Mesothelial cell of epicardium (in vitro differentiated cells): ENCODE measurements around the gene KRT39. TPM values are rescaled to one million over a fixed set of nuclear protein-coding genes. Genes with fewer than 3 reads are reported as not detected.

Source experiments
- DNase-seq, 2 experiments: peaks; one replicate each; pipeline ENCODE4 v3.0.0; 2021; ENCODE audit warnings: low spot score in 2 of 2; ENCODE audit not compliant: unreplicated experiment in 2 of 2
- H3K27ac Mint-ChIP-seq: 2 replicates; pipeline ENCODE4 v1.8.0; 2021; ENCODE audit warnings: mixed read lengths
- H3K27me3 Mint-ChIP-seq: 2 replicates; pipeline ENCODE4 v1.8.0; 2021; ENCODE audit warnings: low read depth, mixed read lengths
- H3K36me3 Mint-ChIP-seq: 2 replicates; pipeline ENCODE4 v1.8.0; 2021; ENCODE audit warnings: mixed read lengths
- H3K4me1 Mint-ChIP-seq: 2 replicates; pipeline ENCODE4 v1.8.0; 2021; ENCODE audit warnings: mixed read lengths
- H3K4me3 Mint-ChIP-seq: 2 replicates; pipeline ENCODE4 v1.8.0; 2021; ENCODE audit warnings: mild to moderate bottlenecking, moderate library complexity, mixed read lengths
- H3K9me3 Mint-ChIP-seq: 2 replicates; pipeline ENCODE4 v1.8.0; 2021; ENCODE audit warnings: mixed read lengths
- total RNA-seq: library from RNA; stranded (reverse); gene quantifications from 3 replicates; pipeline ENCODE4 v1.2.1, GENCODE V29; 2021
- TF ChIP-seq, protein P1 (sequence below): fragments of 200-600 bp; sonication (generic); IDR thresholded peaks from one replicate; pipeline ENCODE4 v1.5.0; 2021; ENCODE audit warnings: antibody characterized with exemption; ENCODE audit not compliant: unreplicated experiment

The KRT39 gene
- total RNA-seq, 1 donor from 2014 or later: not detected

DNA sequence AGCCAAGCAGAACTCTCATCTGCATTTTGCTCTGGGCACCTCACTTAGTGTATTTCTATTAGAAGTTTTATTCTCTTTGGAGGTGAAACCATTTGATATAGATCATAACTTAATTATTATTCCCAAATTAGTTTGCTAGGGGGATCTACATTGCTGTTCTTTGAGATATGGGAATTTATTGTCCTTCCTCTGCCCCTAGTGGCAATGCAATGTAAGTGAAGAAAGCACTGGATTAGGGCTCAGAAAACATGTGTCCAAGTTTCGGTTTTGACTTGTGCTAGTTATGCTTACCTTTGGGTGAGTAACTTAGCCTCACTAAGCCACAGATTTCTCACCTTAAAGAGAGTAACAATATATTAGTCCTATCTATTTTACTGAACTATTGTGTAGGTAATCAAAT lies 2.9 kb downstream of the KRT39 start:
- no peaks in the 10 kb centered on the region for H3K36me3 Mint-ChIP-seq
- H3K4me1 Mint-ChIP-seq: peaks cover 16% of the 10 kb centered on the region
- TF ChIP-seq, protein P1, sequence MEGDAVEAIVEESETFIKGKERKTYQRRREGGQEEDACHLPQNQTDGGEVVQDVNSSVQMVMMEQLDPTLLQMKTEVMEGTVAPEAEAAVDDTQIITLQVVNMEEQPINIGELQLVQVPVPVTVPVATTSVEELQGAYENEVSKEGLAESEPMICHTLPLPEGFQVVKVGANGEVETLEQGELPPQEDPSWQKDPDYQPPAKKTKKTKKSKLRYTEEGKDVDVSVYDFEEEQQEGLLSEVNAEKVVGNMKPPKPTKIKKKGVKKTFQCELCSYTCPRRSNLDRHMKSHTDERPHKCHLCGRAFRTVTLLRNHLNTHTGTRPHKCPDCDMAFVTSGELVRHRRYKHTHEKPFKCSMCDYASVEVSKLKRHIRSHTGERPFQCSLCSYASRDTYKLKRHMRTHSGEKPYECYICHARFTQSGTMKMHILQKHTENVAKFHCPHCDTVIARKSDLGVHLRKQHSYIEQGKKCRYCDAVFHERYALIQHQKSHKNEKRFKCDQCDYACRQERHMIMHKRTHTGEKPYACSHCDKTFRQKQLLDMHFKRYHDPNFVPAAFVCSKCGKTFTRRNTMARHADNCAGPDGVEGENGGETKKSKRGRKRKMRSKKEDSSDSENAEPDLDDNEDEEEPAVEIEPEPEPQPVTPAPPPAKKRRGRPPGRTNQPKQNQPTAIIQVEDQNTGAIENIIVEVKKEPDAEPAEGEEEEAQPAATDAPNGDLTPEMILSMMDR: peak; percentile 65
- H3K9me3 Mint-ChIP-seq: peaks cover 13% of the 10 kb centered on the region
- no peak overlapping the region for H3K27ac Mint-ChIP-seq
- no peak overlapping the region for H3K4me3 Mint-ChIP-seq
- no peak for DNase-seq
- H3K27me3 Mint-ChIP-seq: no peaks in the 10 kb centered on the region

DNA sequence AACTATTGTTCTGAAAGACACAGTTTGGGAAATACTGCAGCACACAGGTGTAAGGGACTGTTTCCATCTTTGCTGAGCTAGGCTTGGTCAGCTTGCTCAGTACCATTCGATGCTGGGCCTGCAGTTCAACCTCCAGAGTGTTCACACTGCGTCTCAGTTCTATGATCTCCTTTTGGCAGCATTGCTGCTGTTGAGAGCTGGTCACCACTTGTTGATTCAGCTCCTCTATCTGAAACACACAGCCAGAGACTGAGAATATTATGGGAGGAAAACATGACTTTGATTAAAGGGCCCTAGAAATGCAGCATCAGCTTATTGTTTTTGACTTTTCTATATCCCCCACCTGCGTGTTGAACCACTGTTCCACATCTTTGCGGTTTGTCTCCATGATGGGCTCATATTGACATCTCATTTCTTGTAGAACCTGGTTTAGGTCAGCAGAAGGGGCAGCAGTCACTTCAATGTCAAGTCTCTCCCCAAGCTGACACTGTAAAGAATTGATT lies 4.6 kb downstream of the KRT39 start:
- TF ChIP-seq, protein P1: no peak
- no peaks in the 10 kb centered on the region for H3K27me3 Mint-ChIP-seq
- no peak overlapping the region for H3K4me3 Mint-ChIP-seq
- no peak for DNase-seq
- no peak overlapping the region for H3K27ac Mint-ChIP-seq
- no peaks in the 10 kb centered on the region for H3K36me3 Mint-ChIP-seq
- H3K9me3 Mint-ChIP-seq: peaks cover 9% of the 10 kb centered on the region
- peaks cover 33% of the 10 kb centered on the region for H3K4me1 Mint-ChIP-seq

- Mint-ChIP-seq H3K27me3 (no peaks in the 10 kb centered on the region), H3K4me3 (no peak overlapping the region), H3K27ac (no peak overlapping the region), H3K36me3 (no peaks in the 10 kb centered on the region), H3K9me3 (peaks cover 9% of the 10 kb centered on the region), H3K4me1 (peaks cover 38% of the 10 kb centered on the region)
- no peak for DNase-seq
- TF ChIP-seq, protein P1: no peak
Measured at GRCh38 chr17:40961591-40961990, 5.2 kb downstream of the KRT39 start.

- peak overlapping the region; percentile 39 for H3K4me3 Mint-ChIP-seq
- H3K27ac Mint-ChIP-seq: peak overlapping the region; percentile 95
- peaks cover 4% of the 10 kb centered on the region for H3K9me3 Mint-ChIP-seq
- no peaks in the 10 kb centered on the region for H3K27me3 Mint-ChIP-seq
- DNase-seq: no peak
- H3K4me1 Mint-ChIP-seq: peaks cover 52% of the 10 kb centered on the region
- TF ChIP-seq, protein P1: no peak
- H3K36me3 Mint-ChIP-seq: no peaks in the 10 kb centered on the region
Measured at GRCh38 chr17:40960144-40960543, 6.6 kb downstream of the KRT39 start.

DNA sequence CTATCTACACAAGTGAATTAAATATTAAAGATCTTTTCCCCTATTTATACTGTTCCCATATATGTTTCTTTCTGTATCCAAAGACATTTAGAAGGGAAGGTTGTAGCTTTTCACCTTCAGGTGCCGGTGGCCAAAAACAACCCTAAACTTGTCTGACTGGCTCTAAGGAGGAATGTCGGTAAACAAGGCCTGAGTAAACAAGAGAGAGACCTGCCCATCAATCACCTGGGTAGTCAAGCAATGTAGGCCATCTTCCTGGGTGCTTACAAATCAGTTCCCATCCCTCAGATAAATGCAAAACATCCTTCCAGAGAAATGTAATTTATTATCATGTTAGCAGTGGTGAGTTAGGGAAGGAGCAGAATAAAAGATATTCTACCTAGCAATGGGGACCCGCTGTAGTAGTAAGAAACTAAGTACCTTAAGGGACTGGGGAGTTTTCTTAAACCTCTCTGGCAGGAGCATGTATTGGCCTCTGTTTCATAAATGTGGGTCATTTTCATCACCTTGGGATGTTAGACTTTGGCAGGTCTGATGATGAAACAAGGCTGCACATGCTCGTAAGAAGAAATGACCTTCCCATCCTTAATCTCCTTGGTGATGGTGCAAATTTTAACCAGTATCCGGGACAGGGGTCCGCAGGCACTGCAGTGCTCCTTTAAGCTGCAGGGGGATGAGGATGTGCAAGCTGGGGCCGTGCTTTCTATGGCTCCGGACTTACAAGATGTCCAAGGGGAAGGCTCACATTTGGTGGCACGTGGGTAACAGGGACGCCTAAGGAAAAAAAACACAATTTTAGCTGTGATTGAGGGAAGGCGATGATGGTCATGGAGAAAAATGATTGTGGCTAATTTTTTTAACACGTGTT lies 8.4 kb downstream of the KRT39 start:
- peaks cover 58% of the 10 kb centered on the region for H3K4me1 Mint-ChIP-seq
- H3K4me3 Mint-ChIP-seq: no peak overlapping the region
- H3K9me3 Mint-ChIP-seq: peaks cover 2% of the 10 kb centered on the region
- TF ChIP-seq, protein P1: no peak
- H3K27me3 Mint-ChIP-seq: no peaks in the 10 kb centered on the region
- no peaks in the 10 kb centered on the region for H3K36me3 Mint-ChIP-seq
- peak overlapping the region; percentile 96 for H3K27ac Mint-ChIP-seq
- no peak for DNase-seq
